Stimulated activated CD4-positive, alpha-beta T cell treated with anti-CD3 and anti-CD28 coated beads, Interleukin-1b, Interleukin-23, amount 100 ng/mL, for 48 hours (primary cell): ENCODE results near the gene ICOSLG.
"Not testable (repeated sequence)": the region's sequence is repeated elsewhere in the genome, so short reads cannot be mapped to it uniquely, and the experiment has no call there.

Experiments
- DNase-seq: peaks from one replicate; pipeline ENCODE4 v3.0.0-alpha.2; 2020

Gene ICOSLG

GRCh38 chr21:44240842-44241241, at the start of gene ICOSLG:
TSS of gene ICOSLG (minus strand) at chr21:44240943. CDS start at chr21:44240817, 126 bp downstream.
- DNase-seq: not testable (repeated sequence)

GRCh38 chr21:44289381-44290010, 48.8 kb upstream of the ICOSLG start:
- DNase-seq: no peak

- no peak for DNase-seq
Measured at GRCh38 chr21:44288251-44289110, 47.7 kb upstream of the ICOSLG start.

- no peak for DNase-seq
Measured at GRCh38 chr21:44286716-44287632, 46.2 kb upstream of the ICOSLG start.

GRCh38 chr21:44286086-44286715, 45.5 kb upstream of the ICOSLG start:
- no peak for DNase-seq

- DNase-seq: no peak
Measured at GRCh38 chr21:44285138-44285992, 44.6 kb upstream of the ICOSLG start, which contains the start of gene AIRE. TSS of gene AIRE (plus strand) at chr21:44285876. CDS start at chr21:44286007, 131 bp downstream.

GRCh38 chr21:44283948-44284347, 43.2 kb upstream of the ICOSLG start:
- no peak for DNase-seq

GRCh38 chr21:44283211-44283785, 42.6 kb upstream of the ICOSLG start:
- not testable (repeated sequence) for DNase-seq

- DNase-seq: no peak
Measured at GRCh38 chr21:44282370-44282769, 41.6 kb upstream of the ICOSLG start.

GRCh38 chr21:44281801-44282200, 41.1 kb upstream of the ICOSLG start:
- DNase-seq: no peak

GRCh38 chr21:44279354-44280260, 38.9 kb upstream of the ICOSLG start:
- no peak for DNase-seq

GRCh38 chr21:44275041-44275440, 34.3 kb upstream of the ICOSLG start:
- DNase-seq: no peak

- DNase-seq: no peak
Measured at GRCh38 chr21:44273046-44273445, 32.3 kb upstream of the ICOSLG start.

GRCh38 chr21:44272284-44272858, 31.6 kb upstream of the ICOSLG start:
- no peak for DNase-seq

GRCh38 chr21:44271558-44272283, 31.0 kb upstream of the ICOSLG start:
- DNase-seq: no peak

- no peak for DNase-seq
Measured at GRCh38 chr21:44269090-44269489, 28.3 kb upstream of the ICOSLG start.

GRCh38 chr21:44267655-44268142, 27.0 kb upstream of the ICOSLG start:
- DNase-seq: no peak

GRCh38 chr21:44265734-44266270, 25.1 kb upstream of the ICOSLG start:
- no peak for DNase-seq
